WTC11 (cell line): ENCODE data around the gene SPATS2. TPM values are rescaled to one million over a fixed set of nuclear protein-coding genes. Genes with fewer than 3 reads are reported as not detected.

Experiments
- ATAC-seq: fragments of 200-7000 bp; cut with Tn5 transposase; 2 replicates; pipeline ENCODE4 v1.10.0; 2021; ENCODE audit warnings: mild to moderate bottlenecking, moderate library complexity
- CTCF ChIA-PET: fragments of 300-600 bp; sonication (Branson Sonifier 250); formaldehyde crosslinking; loops from one replicate; lab custom pipeline; 2021; ENCODE audit warnings: antibody characterized with exemption; lab: Charles Lee
- POLR2A ChIA-PET: fragments of 350-600 bp; sonication (Branson Sonifier 250); formaldehyde crosslinking; loops from one replicate; lab custom pipeline; 2021; ENCODE audit warnings: antibody characterized with exemption; lab: Charles Lee
- DNase-seq: peaks from one replicate; pipeline ENCODE4 v3.0.0; 2021; ENCODE audit warnings: low spot score
- H3K27ac Mint-ChIP-seq: 2 replicates; pipeline ENCODE4 v1.8.0; 2021; ENCODE audit warnings: mixed read lengths
- H3K27me3 Mint-ChIP-seq: 2 replicates; pipeline ENCODE4 v1.8.0; 2021; ENCODE audit warnings: low read depth, mild to moderate bottlenecking, moderate library complexity, mixed read lengths
- H3K36me3 Mint-ChIP-seq: 2 replicates; pipeline ENCODE4 v1.8.0; 2021; ENCODE audit warnings: mixed read lengths
- H3K4me1 Mint-ChIP-seq: 2 replicates; pipeline ENCODE4 v1.8.0; 2022; ENCODE audit warnings: mixed read lengths
- H3K4me3 Mint-ChIP-seq: 2 replicates; pipeline ENCODE4 v1.8.0; 2021; ENCODE audit warnings: mild to moderate bottlenecking, moderate library complexity, mixed read lengths
- H3K9me3 Mint-ChIP-seq: 2 replicates; pipeline ENCODE4 v1.8.0; 2021; ENCODE audit warnings: mixed read lengths
- AFF4 ChIP-seq: sonication (generic); formaldehyde crosslinking; IDR thresholded peaks from 2 replicates; pipeline ENCODE4 v1.8.1; 2023; ENCODE audit warnings: mild to moderate bottlenecking, missing genetic modification reagents, borderline replicate concordance
- ATF1 ChIP-seq: sonication (generic); formaldehyde crosslinking; IDR thresholded peaks from 2 replicates; pipeline ENCODE4 v1.8.1; 2023; ENCODE audit warnings: mild to moderate bottlenecking, moderate library complexity, missing genetic modification reagents
- E2F4 ChIP-seq: sonication (generic); formaldehyde crosslinking; IDR thresholded peaks from 2 replicates; pipeline ENCODE4 v1.8.1; 2022; ENCODE audit warnings: low read depth, mild to moderate bottlenecking, moderate library complexity, missing genetic modification reagents, borderline replicate concordance
- ERG ChIP-seq: fragments of 250-450 bp; sonication (Bioruptor Pico); IDR thresholded peaks from 2 replicates; pipeline ENCODE4 v1.8.0; 2021; ENCODE audit warnings: mild to moderate bottlenecking
- ESRRA ChIP-seq: sonication (generic); formaldehyde crosslinking; IDR thresholded peaks from 2 replicates; pipeline ENCODE4 v1.8.1; 2022; ENCODE audit warnings: mild to moderate bottlenecking, missing genetic modification reagents, borderline replicate concordance
- FOXP1 ChIP-seq: sonication (generic); formaldehyde crosslinking; IDR thresholded peaks from 2 replicates; pipeline ENCODE4 v1.8.0; 2022; ENCODE audit warnings: missing genetic modification reagents, mild to moderate bottlenecking, moderate library complexity, borderline replicate concordance
- FOXP4 ChIP-seq: sonication (generic); formaldehyde crosslinking; IDR thresholded peaks from 2 replicates; pipeline ENCODE4 v1.8.0; 2022; ENCODE audit warnings: mild to moderate bottlenecking, missing genetic modification reagents
- IRF2 ChIP-seq: sonication (generic); formaldehyde crosslinking; IDR thresholded peaks from 2 replicates; pipeline ENCODE4 v1.8.0; 2022; ENCODE audit warnings: low read depth, missing genetic modification reagents, borderline replicate concordance
- MAX ChIP-seq: sonication (generic); formaldehyde crosslinking; IDR thresholded peaks from 2 replicates; pipeline ENCODE4 v1.8.0; 2022; ENCODE audit warnings: mild to moderate bottlenecking, missing genetic modification reagents
- MXD4 ChIP-seq: fragments of 250-450 bp; sonication (Bioruptor Pico); IDR thresholded peaks from 2 replicates; pipeline ENCODE4 v1.8.0; 2021; ENCODE audit warnings: mild to moderate bottlenecking, moderate library complexity, borderline replicate concordance
- SMAD4 ChIP-seq: sonication (generic); formaldehyde crosslinking; IDR thresholded peaks from 2 replicates; pipeline ENCODE4 v1.8.0; 2022; ENCODE audit warnings: mild to moderate bottlenecking, missing genetic modification reagents
- SOX15 ChIP-seq: fragments of 250-450 bp; sonication (Bioruptor Pico); IDR thresholded peaks from 2 replicates; pipeline ENCODE4 v1.9.0; 2021; ENCODE audit warnings: mild to moderate bottlenecking
- USF2 ChIP-seq: sonication (generic); formaldehyde crosslinking; IDR thresholded peaks from 2 replicates; pipeline ENCODE4 v1.8.1; 2023; ENCODE audit warnings: mild to moderate bottlenecking, missing genetic modification reagents, moderate library complexity
- ZBTB43 ChIP-seq: sonication (generic); formaldehyde crosslinking; IDR thresholded peaks from 2 replicates; pipeline ENCODE4 v1.8.1; 2023; ENCODE audit warnings: mild to moderate bottlenecking, missing genetic modification reagents
- ZNF121 ChIP-seq: sonication (generic); formaldehyde crosslinking; IDR thresholded peaks from 2 replicates; pipeline ENCODE4 v1.8.0; 2023; ENCODE audit warnings: missing genetic modification reagents
- ZNF423 ChIP-seq: fragments of 250-450 bp; sonication (Bioruptor Pico); IDR thresholded peaks from 2 replicates; pipeline ENCODE4 v2.1.2; 2022; ENCODE audit warnings: mild to moderate bottlenecking, moderate library complexity
- ZSCAN18 ChIP-seq: fragments of 250-450 bp; sonication (Bioruptor Pico); IDR thresholded peaks from 2 replicates; pipeline ENCODE4 v2.1.2; 2022; ENCODE audit warnings: mild to moderate bottlenecking, moderate library complexity
- total RNA-seq: library from RNA; stranded (reverse); gene quantifications from 3 replicates; pipeline ENCODE4 v1.2.3, GENCODE V29; 2021

The SPATS2 gene
- total RNA-seq, 1 experiment from 2014 or later = 25.9 TPM

GRCh38 chr12:49428793-49429192 is 61.5 kb downstream of the SPATS2 start:
- H3K27ac Mint-ChIP-seq = no peak overlapping the region; the same call in 1 of the 2 replicates
- H3K4me1 Mint-ChIP-seq = peaks cover 7% of the 10 kb centered on the region
- peaks cover 10% of the 10 kb centered on the region for H3K36me3 Mint-ChIP-seq
- ChIA-PET CTCF (interaction anchor here (0.6 to 1.9 kb wide), 3 partner anchors 12 to 81 kb away, joined by 3 to 7 read pairs (median 3); no protein-coding TSS in a partner anchor), POLR2A (interaction anchor here (0.7 kb wide), 1 partner anchor 31 kb away, joined by 3 read pairs; no protein-coding TSS in a partner anchor)
- no peak for TF ChIP-seq ZSCAN18 (CRISPR knock-in tag)
- TF ChIP-seq SMAD4 (CRISPR knock-in tag) = no peak
- TF ChIP-seq IRF2 (CRISPR knock-in tag) = no peak
- no peak for TF ChIP-seq FOXP4 (CRISPR knock-in tag)
- no peak for TF ChIP-seq MXD4 (CRISPR knock-in tag)
- no peak for TF ChIP-seq FOXP1 (CRISPR knock-in tag)
- no peak for TF ChIP-seq AFF4 (CRISPR knock-in tag)
- TF ChIP-seq ESRRA = no peak
- TF ChIP-seq ATF1 = no peak
- no peak for TF ChIP-seq ZNF121
- no peak for TF ChIP-seq USF2 (CRISPR knock-in tag)
- no peak for TF ChIP-seq ZBTB43 (CRISPR knock-in tag)
- TF ChIP-seq ERG (CRISPR knock-in tag) = no peak
- no peak for TF ChIP-seq E2F4 (CRISPR knock-in tag)
- TF ChIP-seq ZNF423 (CRISPR knock-in tag) = no peak
- TF ChIP-seq SOX15 (CRISPR knock-in tag) = no peak
- no peak for TF ChIP-seq MAX (CRISPR knock-in tag)
- H3K9me3 Mint-ChIP-seq = peaks cover 8% of the 10 kb centered on the region
- no peak overlapping the region for H3K4me3 Mint-ChIP-seq
- ATAC-seq (no peak), DNase-seq (no peak)
- H3K27me3 Mint-ChIP-seq = no peaks in the 10 kb centered on the region
